HG03135 (cell line): ENCODE data around the gene DLG2.

Source experiments
- ATAC-seq: cut with Tn5 transposase; IDR thresholded peaks from one replicate; pipeline ENCODE4 v1.9.1; 2021; ENCODE audit warnings: mild to moderate bottlenecking, moderate library complexity; ENCODE audit not compliant: unreplicated experiment

DLG2 gene

GRCh38 chr11:84929738-84930137, 697.4 kb downstream of the DLG2 start:
- ATAC-seq, result no peak

GRCh38 chr11:84924154-84924692, 702.9 kb downstream of the DLG2 start:
- no peak for ATAC-seq

GRCh38 chr11:84923489-84923888, 703.7 kb downstream of the DLG2 start:
- no peak for ATAC-seq

GRCh38 chr11:84922836-84923235, 704.3 kb downstream of the DLG2 start:
- no peak for ATAC-seq

- ATAC-seq, result no peak
Observed at GRCh38 chr11:84922212-84922805, 704.8 kb downstream of the DLG2 start.

- ATAC-seq, result no peak
Observed at GRCh38 chr11:84914511-84914910, 712.6 kb downstream of the DLG2 start.

- no peak for ATAC-seq
Observed at GRCh38 chr11:84909740-84910139, 717.4 kb downstream of the DLG2 start.

- no peak for ATAC-seq
Observed at GRCh38 chr11:84906995-84907394, 720.1 kb downstream of the DLG2 start.

- no peak for ATAC-seq
Observed at GRCh38 chr11:84905411-84905810, 721.7 kb downstream of the DLG2 start.

GRCh38 chr11:84902445-84902844, 724.7 kb downstream of the DLG2 start:
- no peak for ATAC-seq

GRCh38 chr11:84901991-84902390, 725.2 kb downstream of the DLG2 start:
- no peak for ATAC-seq

GRCh38 chr11:84899740-84900139, 727.4 kb downstream of the DLG2 start:
- ATAC-seq, result no peak

GRCh38 chr11:84899134-84899533, 728.0 kb downstream of the DLG2 start:
- ATAC-seq, result no peak

- ATAC-seq, result no peak
Observed at GRCh38 chr11:84894666-84895065, 732.5 kb downstream of the DLG2 start.

- ATAC-seq, result no peak
Observed at GRCh38 chr11:84890676-84891075, 736.5 kb downstream of the DLG2 start.

- ATAC-seq, result no peak
Observed at GRCh38 chr11:84889556-84889955, 737.6 kb downstream of the DLG2 start.

- no peak for ATAC-seq
Observed at GRCh38 chr11:84887055-84887629, 740.0 kb downstream of the DLG2 start.

- no peak for ATAC-seq
Observed at GRCh38 chr11:84886344-84886743, 740.8 kb downstream of the DLG2 start.

GRCh38 chr11:84884836-84885235, 742.3 kb downstream of the DLG2 start:
- ATAC-seq, result no peak

GRCh38 chr11:84882056-84882455, 745.1 kb downstream of the DLG2 start:
- ATAC-seq, result no peak

GRCh38 chr11:84871116-84871515, 756.0 kb downstream of the DLG2 start:
- ATAC-seq, result no peak

GRCh38 chr11:84870486-84870885, 756.7 kb downstream of the DLG2 start:
- no peak for ATAC-seq

- ATAC-seq, result no peak
Observed at GRCh38 chr11:84866922-84867321, 760.2 kb downstream of the DLG2 start.
